ENCODE measurements around the gene LAMA5.

- TF ChIP-seq CTCF (conservative IDR thresholded peaks at IDR 0.05; ENCODE audit: low read length) (no peak), EZH2phosphoT487 (IDR thresholded peaks at IDR 0.05; ENCODE audit: borderline replicate concordance, low read depth, low read length) (no peak)
Observed at GRCh38 chr20:62346398-62347150, 20.5 kb downstream of the LAMA5 start.

All from OCI-LY7 (cell line).